A549 (cell line): Measurements from ENCODE around the gene HTR6. TPM values are rescaled to one million over a fixed set of nuclear protein-coding genes. Genes with fewer than 3 reads are reported as not detected.

Experiments
- ATAC-seq, 2 experiments: fragments of 200-7000 bp in 1 of 2; fragments of >200 bp in 1 of 2; cut with Nextera tagmentation in 1 of 2; cut with Tn5 transposase in 1 of 2; 3 replicates each; pipeline versions ENCODE4 v1.8.0 to v1.9.1; 2018 to 2020; ENCODE audit warnings: mild to moderate bottlenecking in 1 of 2, moderate library complexity in 1 of 2
- CTCF ChIA-PET: fragments of 300-600 bp; sonication (Branson Sonifier 250); formaldehyde crosslinking; extraction: SDS; loops from one replicate; lab custom pipeline; 2021; ENCODE audit warnings: antibody characterized with exemption, inconsistent platforms; lab: Yijun Ruan, JAX
- POLR2A ChIA-PET: fragments of 350-600 bp; formaldehyde crosslinking; extraction: SDS; loops from one replicate; lab custom pipeline; 2021; ENCODE audit warnings: antibody characterized with exemption, inconsistent platforms; lab: Yijun Ruan, JAX
- DNase-seq, 2 experiments: peaks; one replicate each; pipeline versions ENCODE4 v3.0.0 to v3.0.0-alpha.2; 2011 to 2016; ENCODE audit warnings: low read depth in 1 of 2, low spot score in 1 of 2
- FAIRE-seq: peaks from 2 replicates; lab custom pipeline; 2011; peaks lifted over from hg19 to GRCh38; lab: Jason Lieb, UNC
- H3K27ac ChIP-seq, 2 experiments: fragments of >200 bp; sonication (Bioruptor Twin); formaldehyde crosslinking; 3 replicates each; pipeline ENCODE4 v1.5.1; 2016 to 2017
- H3K4me1 ChIP-seq: fragments of >200 bp; sonication (Bioruptor Twin); formaldehyde crosslinking; 3 replicates; pipeline ENCODE4 v1.6.1; 2016
- H3K4me2 ChIP-seq: fragments of >200 bp; sonication (Bioruptor Twin); formaldehyde crosslinking; 3 replicates; pipeline ENCODE4 v1.6.1; 2016
- H3K4me3 ChIP-seq: fragments of >200 bp; sonication (Bioruptor Twin); formaldehyde crosslinking; 3 replicates; pipeline ENCODE4 v1.5.1; 2016
- H3K9me3 ChIP-seq: fragments of >200 bp; sonication (Bioruptor Twin); formaldehyde crosslinking; 3 replicates; pipeline ENCODE4 v1.6.1; 2016
- ATOH8 ChIP-seq: fragments of 250-450 bp; sonication (Bioruptor Pico); IDR thresholded peaks from 2 replicates; pipeline ENCODE4 v1.5.0; 2020; ENCODE audit warnings: low read depth, mild to moderate bottlenecking, moderate library complexity
- BHLHE40 ChIP-seq: IDR thresholded peaks from 2 replicates; pipeline ENCODE4 v1.6.1; 2012; ENCODE audit warnings: low read depth, low read length, inconsistent platforms
- CHD2 ChIP-seq: fragments of 150-350 bp; IDR thresholded peaks from 2 replicates; pipeline ENCODE4 v1.6.1; 2014; ENCODE audit warnings: low read length; ENCODE audit not compliant: partially characterized antibody
- CHD4 ChIP-seq: fragments of 200-600 bp; sonication (generic); IDR thresholded peaks from 2 replicates; pipeline ENCODE4 v1.6.1; 2016; ENCODE audit warnings: antibody characterized with exemption, mild to moderate bottlenecking, borderline replicate concordance
- CTCF ChIP-seq: fragments of >200 bp; sonication (Bioruptor Twin); formaldehyde crosslinking; IDR thresholded peaks from 3 replicates; pipeline ENCODE4 v1.5.1; 2016
- E2F6 ChIP-seq: IDR thresholded peaks from 2 replicates; pipeline ENCODE4 v1.6.1; 2012; ENCODE audit warnings: low read depth, borderline replicate concordance
- HDAC2 ChIP-seq: fragments of 200-600 bp; sonication (generic); IDR thresholded peaks from 2 replicates; pipeline ENCODE4 v1.6.1; 2016
- HEYL ChIP-seq: fragments of 250-450 bp; sonication (Bioruptor Pico); IDR thresholded peaks from 2 replicates; pipeline ENCODE4 v1.8.0; 2021; ENCODE audit warnings: mild to moderate bottlenecking, moderate library complexity
- HOXB13 ChIP-seq: fragments of 250-450 bp; sonication (Bioruptor Pico); IDR thresholded peaks from 2 replicates; pipeline ENCODE4 v1.5.0; 2020; ENCODE audit warnings: low read depth, mild to moderate bottlenecking, moderate library complexity
- JUN ChIP-seq, 2 experiments: fragments of >200 bp; sonication (Bioruptor Twin); formaldehyde crosslinking; IDR thresholded peaks; 2 replicates in 1 of 2; 3 replicates in 1 of 2; pipeline ENCODE4 v1.6.1; 2016 to 2017
- JUNB ChIP-seq: fragments of >200 bp; sonication (Bioruptor Twin); formaldehyde crosslinking; IDR thresholded peaks from 2 replicates; pipeline ENCODE4 v1.6.1; 2016
- KDM1A ChIP-seq: fragments of 200-600 bp; sonication (generic); IDR thresholded peaks from 2 replicates; pipeline ENCODE4 v1.6.1; 2016; ENCODE audit warnings: low read depth, mild to moderate bottlenecking
- KDM5A ChIP-seq: fragments of 200-600 bp; sonication (generic); IDR thresholded peaks from 2 replicates; pipeline ENCODE4 v1.6.1; 2016; ENCODE audit warnings: antibody characterized with exemption, mild to moderate bottlenecking
- MAX ChIP-seq: IDR thresholded peaks from 2 replicates; pipeline ENCODE4 v1.6.1; 2012
- MYC ChIP-seq: IDR thresholded peaks from 2 replicates; pipeline ENCODE4 v1.6.1; 2012; ENCODE audit warnings: mild to moderate bottlenecking, inconsistent platforms, low read length, improper control_type of control experiment, borderline replicate concordance
- NR3C1 ChIP-seq: fragments of >200 bp; sonication (Bioruptor Twin); formaldehyde crosslinking; IDR thresholded peaks from 3 replicates; pipeline ENCODE4 v1.6.1; 2017
- PBX3 ChIP-seq: IDR thresholded peaks from 2 replicates; pipeline ENCODE4 v1.6.1; 2012
- POLR2AphosphoS2 ChIP-seq: conservative IDR thresholded peaks from 2 replicates; pipeline ENCODE4 v1.6.1; 2012; ENCODE audit warnings: low read length, improper control_type of control experiment, inconsistent platforms
- RARB ChIP-seq: fragments of 250-450 bp; sonication (Bioruptor Pico); IDR thresholded peaks from 2 replicates; pipeline ENCODE4 v1.8.0; 2021; ENCODE audit warnings: mild to moderate bottlenecking, moderate library complexity
- REST ChIP-seq: fragments of 200-600 bp; sonication (generic); IDR thresholded peaks from 2 replicates; pipeline ENCODE4 v1.6.1; 2016; ENCODE audit warnings: antibody characterized with exemption, mild to moderate bottlenecking, moderate library complexity
- RFX5 ChIP-seq: fragments of 450-650 bp; IDR thresholded peaks from 2 replicates; pipeline ENCODE4 v1.7.1; 2014; ENCODE audit warnings: antibody characterized with exemption, mild to moderate bottlenecking, moderate library complexity
- SMC3 ChIP-seq: fragments of >200 bp; sonication (Bioruptor Twin); formaldehyde crosslinking; IDR thresholded peaks from 3 replicates; pipeline ENCODE4 v1.6.1; 2018; ENCODE audit warnings: inconsistent platforms
- TP53 ChIP-seq: fragments of 250-450 bp; sonication (Bioruptor Pico); IDR thresholded peaks from 2 replicates; pipeline ENCODE4 v1.5.0; 2021; ENCODE audit warnings: mild to moderate bottlenecking, moderate library complexity
- USF2 ChIP-seq: fragments of 450-650 bp; IDR thresholded peaks from 2 replicates; pipeline ENCODE4 v1.6.1; 2014; ENCODE audit warnings: antibody characterized with exemption
- ZC3H11A ChIP-seq: fragments of 450-650 bp; IDR thresholded peaks from 2 replicates; pipeline ENCODE4 v1.6.1; 2014; ENCODE audit warnings: antibody characterized with exemption, mild to moderate bottlenecking
- ZNF302 ChIP-seq: fragments of 250-450 bp; sonication (Bioruptor Pico); IDR thresholded peaks from 2 replicates; pipeline ENCODE4 v1.9.0; 2021; ENCODE audit warnings: inconsistent platforms, mild to moderate bottlenecking, moderate library complexity
- WGBS: methylation state at CpG from one replicate; pipeline ENCODE4 v1.1.6; 2017; ENCODE audit errors: missing lambda C conversion rate; 5-methylcytosine and 5-hydroxymethylcytosine counted together
- polyA plus RNA-seq, 4 experiments: library from polyadenylated mRNA; depleted of rRNA in 3 of 4; stranded (reverse); fragments of >200 nt; fragmentation: RNase III in 1 of 4; extraction: RNeasy Plus Mini Kit Qiagen cat#74134 plus additional on column Dnase treatment in 1 of 4; gene quantifications; 2 replicates in 3 of 4; 3 replicates in 1 of 4; pipeline ENCODE4 v1.2.3, GENCODE V29; 2011 to 2017

The HTR6 gene
- polyA plus RNA-seq, 2 of the 4 experiments (the other 2 are of a cell fraction) = 0.21 TPM; not detected in 1

GRCh38 chr1:19654386-19654785 is 10.3 kb upstream of the HTR6 start:
- ChIA-PET CTCF (interaction anchor here (0.6 to 2.0 kb wide), 35 partner anchors 8 to 458 kb away, joined by 3 to 15 read pairs (median 4); partner anchors contain the start of genes HTR6 and NBL1), POLR2A (no interaction called here)
- H3K4me2 ChIP-seq = no peak overlapping the region
- peak in 1 of 2 experiments; percentile 33 for DNase-seq
- H3K27ac ChIP-seq = no peak overlapping the region
- no peak for FAIRE-seq
- TF ChIP-seq CHD4 (no peak), KDM5A (no peak), SMC3 (no peak), ZC3H11A (no peak), CHD2 (no peak), MAX (no peak), JUN (IDR thresholded peaks at IDR 0.05) (no peak), KDM1A (no peak), REST (no peak), TP53 (CRISPR knock-in tag) (no peak), MYC (no peak), E2F6 (no peak), JUNB (no peak), HEYL (CRISPR knock-in tag) (no peak), RFX5 (no peak), POLR2AphosphoS2 (no peak)
- no peaks in the 10 kb centered on the region for H3K9me3 ChIP-seq
- H3K4me3 ChIP-seq = no peak overlapping the region
- 81% methylated on average over 5 of the region's 5 CpGs for WGBS
- H3K4me1 ChIP-seq = peaks cover 23% of the 10 kb centered on the region
- no peak for ATAC-seq

GRCh38 chr1:19654886-19655717 is 9.6 kb upstream of the HTR6 start:
- ATAC-seq (no peak), DNase-seq (no peak), FAIRE-seq (no peak)
- ChIA-PET POLR2A (no interaction called here), CTCF (interaction anchor here (0.6 to 2.0 kb wide), 10 partner anchors 12 to 311 kb away, joined by 3 to 15 read pairs (median 6); no protein-coding TSS in a partner anchor)
- Histone ChIP-seq H3K4me3 (no peak overlapping the region), H3K27ac (no peak overlapping the region), H3K9me3 (no peaks in the 10 kb centered on the region), H3K4me1 (peaks cover 25% of the 10 kb centered on the region), H3K4me2 (no peak overlapping the region)
- 87% methylated on average over 10 of the region's 15 CpGs for WGBS
- TF ChIP-seq MYC (no peak), RARB (CRISPR knock-in tag) (no peak), PBX3 (no peak), HEYL (CRISPR knock-in tag) (no peak), E2F6 (no peak), ATOH8 (no peak), NR3C1 (no peak), JUN (IDR thresholded peaks at IDR 0.05) (no peak), HOXB13 (CRISPR knock-in tag) (no peak), CTCF (no peak), MAX (no peak), BHLHE40 (no peak), HDAC2 (no peak), ZNF302 (no peak), USF2 (no peak)
